Measurements from ENCODE around the gene PNPLA3.

- TF ChIP-seq POLR2A (IDR thresholded peaks at IDR 0.05; ENCODE audit: low read depth, low read length) (no peak), POLR2AphosphoS5 (IDR thresholded peaks at IDR 0.05; ENCODE audit: low read depth, low read length) (no peak), TAF1 (IDR thresholded peaks at IDR 0.05; ENCODE audit: borderline replicate concordance, low read depth, low read length) (no peak)
These were observed 70.8 kb downstream of the PNPLA3 start for GRCh38 chr22:43994416-43994815.
